ENCODE measurements around the gene ATG9B.
A peak's percentile ranks its signal among the peaks of the same experiment; 100 is the strongest.
"Not testable (repeated sequence)": the region's sequence is repeated elsewhere in the genome, so short reads cannot be mapped to it uniquely, and the experiment has no call there.

The ATG9B gene

GRCh38 chr7:151058781-151059366 lies 34.6 kb upstream of the ATG9B start:
- no peak for DNase-seq

- DNase-seq: peak; percentile 48
Observed at GRCh38 chr7:151057989-151058780, 33.9 kb upstream of the ATG9B start.

GRCh38 chr7:151057506-151057988 lies 33.3 kb upstream of the ATG9B start, which contains the start of gene CDK5:
TSS of gene CDK5 (minus strand) at chr7:151057897. CDS start at chr7:151057848, 49 bp downstream.
- no peak for DNase-seq

- DNase-seq: no peak
Observed at GRCh38 chr7:151056666-151057505, 32.6 kb upstream of the ATG9B start.

- no peak for DNase-seq
Observed at GRCh38 chr7:151056283-151056665, 32.0 kb upstream of the ATG9B start.

GRCh38 chr7:151053751-151054150 lies 29.5 kb upstream of the ATG9B start:
- no peak for DNase-seq

- no peak for DNase-seq
Observed at GRCh38 chr7:151053096-151053495, 28.8 kb upstream of the ATG9B start.

- DNase-seq: no peak
Observed at GRCh38 chr7:151051108-151051507, 26.8 kb upstream of the ATG9B start.

GRCh38 chr7:151048911-151049463 lies 24.7 kb upstream of the ATG9B start:
- no peak for DNase-seq

- no peak for DNase-seq
Observed at GRCh38 chr7:151047976-151048815, 23.9 kb upstream of the ATG9B start, which contains the start of gene ASIC3. TSS of gene ASIC3 (plus strand) at chr7:151048531. CDS start at chr7:151048886, 355 bp downstream.

- no peak for DNase-seq
Observed at GRCh38 chr7:151046603-151047573, 22.6 kb upstream of the ATG9B start.

GRCh38 chr7:151045967-151046366 lies 21.7 kb upstream of the ATG9B start:
- no peak for DNase-seq

- no peak for DNase-seq
Observed at GRCh38 chr7:151045262-151045661, 21.0 kb upstream of the ATG9B start.

- DNase-seq: no peak
Observed at GRCh38 chr7:151043959-151044358, 19.7 kb upstream of the ATG9B start.

- not testable (repeated sequence) for DNase-seq
Observed at GRCh38 chr7:151043449-151043848, 19.2 kb upstream of the ATG9B start.

- DNase-seq: no peak
Observed at GRCh38 chr7:151040616-151041375, 16.5 kb upstream of the ATG9B start.

- no peak for DNase-seq
Observed at GRCh38 chr7:151039850-151040548, 15.7 kb upstream of the ATG9B start.

- DNase-seq: no peak
Observed at GRCh38 chr7:151038951-151039849, 14.9 kb upstream of the ATG9B start.
